Measurements from ENCODE around the gene KLHL13.

- TF ChIP-seq CREB1 (IDR thresholded peaks at IDR 0.05; ENCODE audit: low read depth) (no peak), CEBPB (IDR thresholded peaks at IDR 0.05) (no peak), REST (IDR thresholded peaks at IDR 0.05; ENCODE audit: low read depth) (no peak), EP300 (IDR thresholded peaks at IDR 0.05; ENCODE audit: borderline replicate concordance) (no peak), TAF1 (IDR thresholded peaks at IDR 0.05; ENCODE audit: low read depth) (no peak), USF1 (IDR thresholded peaks at IDR 0.05) (no peak), ZBTB7A (IDR thresholded peaks at IDR 0.05; ENCODE audit: low read depth) (no peak), RAD21 (IDR thresholded peaks at IDR 0.05; ENCODE audit: low read depth) (peak; percentile 43; the same call in 1 of the 2 replicates)
- TF ChIP-seq, protein P1, sequence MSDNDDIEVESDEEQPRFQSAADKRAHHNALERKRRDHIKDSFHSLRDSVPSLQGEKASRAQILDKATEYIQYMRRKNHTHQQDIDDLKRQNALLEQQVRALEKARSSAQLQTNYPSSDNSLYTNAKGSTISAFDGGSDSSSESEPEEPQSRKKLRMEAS (IDR thresholded peaks at IDR 0.05): no peak
Measured at GRCh38 chrX:117985241-117985640, 131.4 kb downstream of the KLHL13 start.

Measured in Ishikawa (cell line).